ENCODE measurements around the gene GRIP1.

Gene GRIP1, protein sequence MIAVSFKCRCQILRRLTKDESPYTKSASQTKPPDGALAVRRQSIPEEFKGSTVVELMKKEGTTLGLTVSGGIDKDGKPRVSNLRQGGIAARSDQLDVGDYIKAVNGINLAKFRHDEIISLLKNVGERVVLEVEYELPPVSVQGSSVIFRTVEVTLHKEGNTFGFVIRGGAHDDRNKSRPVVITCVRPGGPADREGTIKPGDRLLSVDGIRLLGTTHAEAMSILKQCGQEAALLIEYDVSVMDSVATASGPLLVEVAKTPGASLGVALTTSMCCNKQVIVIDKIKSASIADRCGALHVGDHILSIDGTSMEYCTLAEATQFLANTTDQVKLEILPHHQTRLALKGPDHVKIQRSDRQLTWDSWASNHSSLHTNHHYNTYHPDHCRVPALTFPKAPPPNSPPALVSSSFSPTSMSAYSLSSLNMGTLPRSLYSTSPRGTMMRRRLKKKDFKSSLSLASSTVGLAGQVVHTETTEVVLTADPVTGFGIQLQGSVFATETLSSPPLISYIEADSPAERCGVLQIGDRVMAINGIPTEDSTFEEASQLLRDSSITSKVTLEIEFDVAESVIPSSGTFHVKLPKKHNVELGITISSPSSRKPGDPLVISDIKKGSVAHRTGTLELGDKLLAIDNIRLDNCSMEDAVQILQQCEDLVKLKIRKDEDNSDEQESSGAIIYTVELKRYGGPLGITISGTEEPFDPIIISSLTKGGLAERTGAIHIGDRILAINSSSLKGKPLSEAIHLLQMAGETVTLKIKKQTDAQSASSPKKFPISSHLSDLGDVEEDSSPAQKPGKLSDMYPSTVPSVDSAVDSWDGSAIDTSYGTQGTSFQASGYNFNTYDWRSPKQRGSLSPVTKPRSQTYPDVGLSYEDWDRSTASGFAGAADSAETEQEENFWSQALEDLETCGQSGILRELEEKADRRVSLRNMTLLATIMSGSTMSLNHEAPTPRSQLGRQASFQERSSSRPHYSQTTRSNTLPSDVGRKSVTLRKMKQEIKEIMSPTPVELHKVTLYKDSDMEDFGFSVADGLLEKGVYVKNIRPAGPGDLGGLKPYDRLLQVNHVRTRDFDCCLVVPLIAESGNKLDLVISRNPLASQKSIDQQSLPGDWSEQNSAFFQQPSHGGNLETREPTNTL

DNA sequence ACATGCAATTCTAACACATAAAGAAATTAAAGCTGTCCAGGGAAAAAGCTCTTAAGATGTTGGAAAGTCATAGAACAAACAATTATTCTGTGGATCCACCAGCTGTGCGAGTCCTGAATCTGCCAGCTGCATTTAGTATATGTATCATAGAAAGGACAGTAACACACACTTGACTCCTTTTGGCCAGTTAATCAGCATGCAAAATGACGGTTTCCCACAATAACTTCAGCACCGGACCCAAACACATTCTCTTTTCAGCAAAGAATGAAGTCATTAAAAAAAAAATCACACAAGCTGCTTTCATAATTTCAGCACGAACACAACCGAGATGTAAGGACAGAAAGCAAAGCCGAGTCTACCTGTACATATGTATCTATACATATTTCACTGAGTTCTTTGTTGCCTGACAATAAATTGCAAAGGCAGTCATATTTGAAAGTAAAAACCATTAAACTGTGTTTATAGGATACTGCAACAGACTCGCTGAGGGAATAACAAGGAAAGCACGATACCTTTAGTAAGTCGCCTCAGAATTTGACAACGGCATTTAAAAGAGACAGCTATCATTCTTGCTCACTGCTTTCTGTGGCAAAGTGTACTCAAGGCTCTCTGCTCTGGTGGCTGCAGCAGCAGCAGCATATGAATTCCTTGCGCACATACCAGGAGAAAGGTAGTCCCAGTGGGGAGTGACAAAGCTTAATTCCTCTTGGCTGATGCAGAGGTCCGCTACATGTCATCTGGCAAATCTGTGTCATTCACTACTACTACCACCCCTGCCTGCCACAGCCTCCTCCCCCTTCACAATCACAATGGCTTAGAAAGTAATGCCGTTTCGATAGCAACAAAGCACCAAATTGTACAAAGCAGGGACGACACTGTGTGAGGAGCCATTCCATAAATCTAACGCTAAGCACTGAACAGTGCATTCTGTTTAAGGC, at the start of gene GRIP1:
TSS of gene GRIP1 (minus strand) at position 739 of the 938 bp plus-strand sequence. CDS start at position 567, 172 bp downstream.
- peak in 3 of 14 donors; percentile 13 to 20 (median 14) for DNase-seq

DNA sequence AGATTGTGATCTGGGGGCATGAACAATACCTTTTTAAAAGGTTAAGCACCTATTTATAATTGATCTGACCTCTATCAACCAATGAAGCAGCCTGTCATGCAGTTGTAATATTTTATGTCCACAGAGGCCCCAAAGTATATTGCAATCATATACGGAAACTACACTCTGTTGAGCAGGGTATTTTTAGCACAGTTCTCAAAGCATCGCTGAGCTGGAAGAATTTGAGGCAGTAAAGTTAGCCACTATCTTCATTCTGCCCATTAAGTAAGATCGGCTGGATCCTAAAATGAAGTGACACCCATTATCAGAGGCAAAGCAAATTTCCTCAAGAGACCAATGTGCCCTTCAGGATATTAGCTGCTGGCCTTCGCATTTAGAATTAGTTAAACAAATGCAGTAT, 47.7 kb upstream of the GRIP1 start:
- DNase-seq, result no peak

DNA sequence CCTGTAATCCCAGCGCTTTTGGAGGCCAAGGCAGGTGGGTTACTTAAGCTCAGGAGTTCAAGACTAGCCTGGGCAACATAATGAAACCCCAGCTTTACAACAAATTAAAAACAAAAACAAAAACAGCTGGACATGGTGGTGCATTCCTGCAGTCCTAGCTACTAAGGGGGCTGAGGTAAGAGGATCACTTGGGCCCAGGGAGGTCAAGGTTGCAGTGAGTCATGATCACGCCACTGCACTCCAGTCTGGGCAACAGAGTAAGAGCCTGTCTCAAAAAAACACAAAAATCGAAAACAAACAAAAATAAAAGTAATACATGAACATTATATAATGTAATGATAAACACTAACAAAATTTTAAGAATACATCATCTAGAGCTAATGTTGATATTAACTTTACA, 46.2 kb upstream of the GRIP1 start:
- DNase-seq, result no peak

DNA sequence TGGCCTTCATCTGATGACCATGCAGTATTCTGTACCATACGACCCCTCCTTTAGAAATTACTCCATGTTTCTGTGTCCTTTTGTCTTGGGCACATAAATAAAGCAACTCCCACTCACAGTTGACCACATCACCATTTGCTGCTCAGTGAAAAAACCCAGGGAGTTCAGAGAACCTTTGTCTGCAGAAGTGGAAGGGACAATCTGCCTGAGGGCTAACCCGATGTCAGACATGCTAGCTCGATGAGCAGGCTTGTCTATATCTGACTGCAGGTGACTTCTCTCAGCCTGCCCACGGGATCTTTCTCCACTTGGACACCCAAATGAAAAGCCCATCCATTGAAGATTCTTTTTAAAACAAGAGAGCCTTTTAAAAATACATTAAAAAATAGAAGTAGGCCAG, 45.7 kb upstream of the GRIP1 start:
- no peak for DNase-seq

DNA sequence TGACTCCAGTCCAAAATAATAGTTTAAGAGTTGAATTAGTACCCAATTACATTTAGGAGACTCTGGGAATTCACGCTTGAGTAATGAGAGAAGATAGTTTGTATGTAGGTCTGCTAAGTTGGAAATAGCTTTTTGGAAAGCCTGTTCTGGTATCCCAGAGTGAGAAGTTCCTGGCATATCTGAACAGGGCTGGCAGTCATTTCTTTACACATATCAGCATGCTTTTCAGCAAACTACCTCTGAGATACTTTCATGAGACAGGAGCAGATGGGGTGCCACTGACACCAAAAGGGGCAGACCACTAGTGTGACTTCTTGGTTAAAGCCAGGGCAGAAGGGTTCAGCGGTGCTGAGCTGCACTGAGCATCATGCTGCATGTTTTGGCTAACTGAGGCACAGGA, 45.1 kb upstream of the GRIP1 start:
- no peak for DNase-seq

GRCh38 chr12:66719862-66720261, 41.0 kb upstream of the GRIP1 start:
- no peak for DNase-seq

- DNase-seq, result no peak
These were observed 38.3 kb upstream of the GRIP1 start for GRCh38 chr12:66717036-66717673.

DNA sequence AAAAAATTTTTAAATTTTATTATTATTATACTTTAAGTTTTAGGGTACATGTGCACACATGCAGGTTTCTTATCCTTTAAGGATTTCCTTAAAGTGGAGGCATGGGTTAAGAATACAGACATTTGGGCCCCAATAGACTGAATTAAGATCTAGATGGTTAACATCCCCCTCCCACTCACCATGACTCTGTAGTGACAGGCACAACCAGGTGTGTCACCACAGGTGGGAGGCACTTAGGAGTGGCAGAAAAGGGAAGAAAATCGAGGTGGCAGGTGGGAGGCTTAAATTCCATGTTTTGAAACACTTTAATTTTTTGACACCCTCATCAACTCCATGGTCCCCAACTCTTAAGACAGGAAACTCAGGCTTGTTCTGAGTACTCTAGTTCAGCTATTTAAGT, 37.6 kb upstream of the GRIP1 start:
- no peak for DNase-seq

GRCh38 chr12:66714709-66715108, 35.8 kb upstream of the GRIP1 start:
- no peak for DNase-seq

DNA sequence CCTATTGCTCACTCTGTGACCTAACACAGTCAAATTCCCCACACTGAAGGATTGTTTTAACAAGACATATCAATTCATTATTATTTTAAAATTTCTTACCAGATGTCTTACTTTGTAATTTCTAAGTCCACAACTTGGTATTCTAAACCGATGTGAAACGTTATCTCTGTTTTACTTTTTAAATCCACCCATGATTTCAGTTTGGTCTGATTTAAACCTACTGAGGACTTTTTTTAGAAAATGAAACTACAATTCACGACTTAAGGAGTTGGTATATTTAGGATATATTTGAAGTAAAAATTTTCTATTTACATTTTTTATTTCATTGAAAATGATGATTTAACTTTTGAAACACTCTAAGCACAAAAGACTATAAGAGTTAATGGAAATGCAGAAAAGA, 35.1 kb upstream of the GRIP1 start:
- DNase-seq, result no peak

- DNase-seq, result no peak
These were observed 31.0 kb upstream of the GRIP1 start for GRCh38 chr12:66709893-66710292.

DNA sequence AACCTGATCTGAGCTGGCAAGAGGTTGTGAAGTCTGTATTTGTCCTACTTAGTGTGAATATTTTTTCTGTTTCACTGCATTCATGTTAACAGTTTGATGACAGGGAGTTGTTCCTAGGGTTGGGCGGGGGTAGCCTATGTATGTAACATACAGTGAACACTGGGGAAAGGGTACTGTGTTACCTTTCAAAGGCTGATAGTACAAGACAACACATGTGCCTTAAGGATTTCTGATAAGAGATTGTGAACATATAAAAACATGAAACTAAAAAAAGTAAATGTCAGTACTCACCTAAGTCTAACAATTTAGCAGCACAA, 30.5 kb upstream of the GRIP1 start:
- no peak for DNase-seq

DNA sequence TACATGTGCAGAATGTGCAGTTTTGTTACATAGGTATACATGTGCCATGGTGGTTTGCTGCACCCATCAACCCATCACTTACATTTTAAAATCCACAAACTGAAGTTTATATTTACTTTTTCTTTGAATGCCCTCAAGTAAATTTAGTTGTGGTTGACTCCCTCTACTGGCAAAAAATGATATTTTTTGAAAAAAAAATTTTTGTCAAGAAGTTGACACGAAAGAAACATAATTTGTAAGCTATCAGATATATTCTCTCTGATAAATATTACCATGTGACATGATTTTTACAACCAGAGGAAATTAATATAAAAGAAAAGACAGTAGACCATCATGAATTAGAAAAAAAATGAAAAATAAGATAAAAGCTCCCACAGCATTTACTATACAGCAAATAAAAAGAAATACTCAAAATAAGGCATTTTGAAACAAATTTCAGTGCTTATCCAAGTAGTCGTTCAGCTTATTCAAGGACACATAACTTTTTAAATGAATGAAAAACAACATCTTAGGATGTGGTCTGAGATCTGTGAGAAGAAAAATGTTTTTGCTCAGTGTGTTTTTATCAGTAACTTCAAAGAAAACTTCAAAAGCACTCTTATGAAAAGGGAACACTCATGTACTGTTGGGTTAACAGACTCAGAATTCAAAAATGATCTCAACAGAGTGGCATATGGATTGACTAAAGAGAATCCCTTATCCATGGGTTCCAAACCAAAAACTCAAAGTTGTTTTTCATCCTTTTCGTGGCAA, 30.0 kb upstream of the GRIP1 start:
- DNase-seq, result no peak

DNA sequence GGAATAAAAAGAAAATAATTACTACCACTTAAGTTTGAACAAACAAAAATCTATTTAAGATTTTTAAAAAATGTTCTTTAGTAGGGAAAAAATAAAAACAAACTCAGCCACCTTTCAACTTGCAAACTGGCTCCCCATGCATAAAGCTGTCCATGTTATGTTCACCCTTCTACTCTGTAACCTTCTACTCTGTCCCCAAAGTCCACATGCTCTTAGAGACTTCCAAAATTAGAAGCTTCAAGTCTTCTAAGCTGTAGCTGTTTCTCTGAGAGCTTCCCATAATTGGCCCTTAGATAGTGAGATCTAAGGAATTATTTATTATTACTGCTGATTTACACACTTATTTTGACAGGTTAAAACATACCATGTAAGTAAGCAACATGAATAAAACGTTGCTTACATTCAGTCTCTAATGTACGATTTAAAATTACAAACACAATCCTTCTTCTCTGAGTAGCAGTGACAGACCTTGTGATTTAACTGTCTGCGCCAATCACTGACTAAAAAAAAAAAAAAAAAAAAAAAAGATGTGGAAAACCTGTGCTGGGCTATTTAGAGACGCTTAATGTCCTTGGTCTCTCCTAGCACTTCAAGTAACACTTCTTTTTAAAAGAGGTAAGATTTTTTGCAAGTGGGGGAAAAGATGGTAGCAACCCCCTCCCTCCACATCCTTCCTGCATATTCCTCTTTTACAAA, 28.3 kb upstream of the GRIP1 start:
- no peak for DNase-seq

- DNase-seq, result no peak
These were observed 21.0 kb upstream of the GRIP1 start for GRCh38 chr12:66699738-66700482.

- DNase-seq, result no peak
These were observed 19.7 kb upstream of the GRIP1 start for GRCh38 chr12:66698558-66698957.

DNA sequence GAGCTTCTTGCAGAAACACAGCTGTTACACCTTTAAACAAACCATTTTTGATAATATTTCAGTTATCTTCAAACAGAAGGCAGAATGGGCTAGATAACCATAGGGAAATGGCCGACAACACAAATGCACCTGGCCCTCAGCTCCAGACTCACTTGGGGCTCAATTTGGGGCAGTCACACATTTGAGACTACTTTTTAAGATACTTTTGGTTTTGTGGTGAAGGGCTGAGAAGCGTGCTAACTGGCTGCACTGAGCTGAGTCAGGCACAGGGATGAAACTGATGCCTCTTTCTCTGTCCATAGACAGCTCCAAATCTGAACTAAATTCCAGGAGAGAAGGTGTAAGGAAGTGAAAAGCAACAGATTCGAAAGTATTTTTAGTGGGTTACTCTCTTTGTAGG, 18.5 kb upstream of the GRIP1 start:
- no peak for DNase-seq

- DNase-seq, result no peak
These were observed 16.1 kb upstream of the GRIP1 start for GRCh38 chr12:66694666-66695613.
